GM12878 (cell line): ENCODE measurements around the gene SERPINE1. TPM values are rescaled to one million over a fixed set of nuclear protein-coding genes. Genes with fewer than 3 reads are reported as not detected.

Experiments used
- BCL3 ChIP-seq: IDR thresholded peaks from 2 replicates; pipeline ENCODE4 v1.6.1; 2011; ENCODE audit warnings: borderline replicate concordance, low read depth, mild to moderate bottlenecking, moderate library complexity, low read length; ENCODE audit not compliant: insufficient read depth, poor library complexity, severe bottlenecking
- CHD4 ChIP-seq: fragments of 200-600 bp; sonication (generic); IDR thresholded peaks from 2 replicates; pipeline ENCODE4 v1.6.1; 2016; ENCODE audit warnings: mild to moderate bottlenecking
- EED ChIP-seq: sonication (generic); IDR thresholded peaks from 2 replicates; pipeline ENCODE4 v1.6.1; 2016; ENCODE audit warnings: antibody characterized with exemption, low read depth
- GABPA ChIP-seq: IDR thresholded peaks from 2 replicates; pipeline ENCODE4 v1.6.1; 2014; ENCODE audit warnings: antibody characterized with exemption, low read depth, mild to moderate bottlenecking, inconsistent platforms
- IKZF2 ChIP-seq, 2 experiments: fragments of 450-650 bp; IDR thresholded peaks; 2 replicates each; pipeline ENCODE4 v1.6.1; 2017; ENCODE audit warnings: mild to moderate bottlenecking in 2 of 2, moderate library complexity in 2 of 2
- KLF5 ChIP-seq: fragments of 450-650 bp; IDR thresholded peaks from 2 replicates; pipeline ENCODE4 v1.6.1; 2014; ENCODE audit warnings: mild to moderate bottlenecking; ENCODE audit not compliant: partially characterized antibody
- NR2F1 ChIP-seq: fragments of 450-650 bp; conservative IDR thresholded peaks from 2 replicates; pipeline ENCODE4 v1.6.1; 2017; ENCODE audit warnings: mild to moderate bottlenecking
- RAD51 ChIP-seq: fragments of 450-650 bp; IDR thresholded peaks from 2 replicates; pipeline ENCODE4 v1.6.1; 2016; ENCODE audit warnings: moderate library complexity, mild to moderate bottlenecking, inconsistent platforms
- RELB ChIP-seq: fragments of 450-650 bp; IDR thresholded peaks from 2 replicates; pipeline ENCODE4 v1.6.1; 2017; ENCODE audit warnings: low read depth, mild to moderate bottlenecking, moderate library complexity
- RUNX3 ChIP-seq: IDR thresholded peaks from 2 replicates; pipeline ENCODE4 v1.6.1; 2012; ENCODE audit warnings: low read length, inconsistent platforms
- SIN3A ChIP-seq: IDR thresholded peaks from 2 replicates; pipeline ENCODE4 v1.6.1; 2012; ENCODE audit warnings: low read depth, low read length, improper control_type of control experiment
- SPI1 ChIP-seq: IDR thresholded peaks from 2 replicates; pipeline ENCODE4 v1.6.1; 2011; ENCODE audit warnings: low read depth, mild to moderate bottlenecking, low read length, moderate library complexity, borderline replicate concordance; ENCODE audit not compliant: insufficient read depth
- SUPT20H ChIP-seq: IDR thresholded peaks from 2 replicates; pipeline ENCODE4 v1.6.1; 2011; ENCODE audit warnings: low read depth, mild to moderate bottlenecking, low read length, moderate library complexity, borderline replicate concordance; ENCODE audit not compliant: control insufficient read depth
- YBX1 ChIP-seq: fragments of 450-650 bp; IDR thresholded peaks from 2 replicates; pipeline ENCODE4 v1.6.1; 2016; ENCODE audit warnings: antibody characterized with exemption
- ZNF384 ChIP-seq: IDR thresholded peaks from 2 replicates; pipeline ENCODE4 v1.6.1; 2012; ENCODE audit warnings: low read depth, mild to moderate bottlenecking, low read length, improper control_type of control experiment, borderline replicate concordance
- polyA plus RNA-seq, 11 experiments: library from polyadenylated mRNA; depleted of rRNA in 4 of 11; unstranded in 6 of 11; stranded (reverse) in 5 of 11; fragments of >200 nt; fragmentation: Nextera tagmentation in 4 of 11; fragmentation: Illumina TruSeq in 1 of 11; extraction: Ambion mirVana in 4 of 11; extraction: Trizol in 1 of 11; gene quantifications; 1 replicate in 1 of 11; 2 replicates in 10 of 11; pipeline versions ENCODE4 v1.2.1 to v1.2.3, GENCODE V29; 2011 to 2016; ENCODE audit warnings: inconsistent platforms in 2 of 11, missing spikeins in 2 of 11, low read depth in 1 of 11
- total RNA-seq, 4 experiments: library from RNA; depleted of rRNA in 3 of 4; stranded (reverse); fragments of >200 nt in 3 of 4; fragmentation: Illumina TruSeq in 1 of 4; extraction: Trizol in 1 of 4; gene quantifications; 2 replicates each; pipeline versions ENCODE4 v1.2.1 to v1.2.3, GENCODE V29; 2013 to 2021

SERPINE1 gene
- total and polyA plus RNA-seq, 10 of the 15 experiments (the other 5 are each of a cell fraction or from before 2014, with no cell fraction given), result 0.20 to 2.4 (median 0.44) TPM

- TF ChIP-seq BCL3 (no peak), GABPA (no peak), CHD4 (no peak), IKZF2 (IDR thresholded peaks at IDR 0.05) (peak; percentile 49 to 71; a peak in 3 of 4 replicates), NR2F1 (0 out of 2 replicates have a peak, but pooled peaks have one; percentile 21), RELB (0 out of 2 replicates have a peak, but pooled peaks have one; percentile 38), RUNX3 (peak; percentile 47; the same call in 1 of the 2 replicates), ZNF384 (no peak), RAD51 (no peak), EED (0 out of 2 replicates have a peak, but pooled peaks have one; percentile 19), SPI1 (peak; percentile 39; the same call in 1 of the 2 replicates), YBX1 (no peak), SIN3A (0 out of 2 replicates have a peak, but pooled peaks have one; percentile 43), KLF5 (no peak), SUPT20H (no peak)
These were observed 49.4 kb upstream of the SERPINE1 start (continued) for GRCh38 chr7:101077303-101078086.
